ENCODE data around the gene C19orf85.
"Not testable (repeated sequence)": the region's sequence is repeated elsewhere in the genome, so short reads cannot be mapped to it uniquely, and the experiment has no call there.

Gene C19orf85

DNA sequence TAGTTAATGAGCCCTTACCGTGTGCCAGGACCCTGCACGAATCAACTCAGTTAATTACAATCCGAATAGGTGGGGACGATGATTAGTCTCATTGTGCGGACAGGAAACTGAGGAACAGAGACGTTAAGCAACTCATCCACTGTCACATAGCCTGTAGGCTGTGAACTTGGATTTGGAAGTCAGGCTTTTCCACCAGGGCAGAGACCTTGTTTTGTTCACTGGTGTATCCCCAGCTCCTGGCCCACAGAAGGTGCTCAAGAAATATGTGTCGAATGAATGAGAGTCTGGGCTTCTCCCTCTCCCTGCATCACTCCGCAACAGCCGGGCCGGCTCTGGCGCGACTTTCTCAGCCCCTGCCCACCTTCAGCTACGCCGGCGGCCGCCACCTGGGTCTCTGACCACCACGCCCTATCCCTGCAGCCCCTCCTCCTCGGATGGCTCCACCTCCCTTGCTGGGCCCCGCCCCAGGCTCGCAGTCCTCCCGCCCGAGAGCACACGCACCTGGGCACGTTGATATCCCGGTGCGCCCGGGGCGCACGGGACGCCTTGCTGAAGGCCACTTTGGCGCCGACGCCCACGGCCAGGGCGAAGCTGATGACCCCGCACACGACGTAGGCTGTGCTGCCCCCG lies 22.7 kb downstream of the C19orf85 start:
- no peak for DNase-seq (ENCODE audit: low read depth, low spot score)

GRCh38 chr19:55441319-55441691 lies 23.2 kb downstream of the C19orf85 start:
- no peak for DNase-seq (ENCODE audit: low read depth, low spot score)

GRCh38 chr19:55440411-55441105 lies 24.0 kb downstream of the C19orf85 start:
- DNase-seq (ENCODE audit: low read depth, low spot score), result no peak

DNA sequence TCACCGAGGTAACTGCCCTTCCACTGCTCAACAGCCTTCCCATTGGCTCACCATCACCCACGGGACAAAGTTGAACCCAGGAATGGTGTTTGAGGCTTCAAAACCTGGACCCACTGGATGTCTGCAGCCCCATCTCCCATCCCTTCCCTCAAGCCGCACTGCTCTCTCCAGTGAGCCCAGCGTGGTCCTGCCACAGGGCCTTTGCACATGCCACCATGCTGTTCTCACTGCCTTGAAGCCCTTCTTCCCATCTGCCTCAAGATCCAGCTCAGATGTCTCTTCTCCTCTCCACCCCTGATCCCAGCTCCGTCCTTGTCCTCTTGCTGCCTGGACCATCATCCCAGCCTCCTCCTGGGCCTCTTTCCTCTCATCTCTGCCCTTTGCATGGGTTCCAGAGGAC lies 25.5 kb downstream of the C19orf85 start:
- no peak for DNase-seq (ENCODE audit: low read depth, low spot score)

DNA sequence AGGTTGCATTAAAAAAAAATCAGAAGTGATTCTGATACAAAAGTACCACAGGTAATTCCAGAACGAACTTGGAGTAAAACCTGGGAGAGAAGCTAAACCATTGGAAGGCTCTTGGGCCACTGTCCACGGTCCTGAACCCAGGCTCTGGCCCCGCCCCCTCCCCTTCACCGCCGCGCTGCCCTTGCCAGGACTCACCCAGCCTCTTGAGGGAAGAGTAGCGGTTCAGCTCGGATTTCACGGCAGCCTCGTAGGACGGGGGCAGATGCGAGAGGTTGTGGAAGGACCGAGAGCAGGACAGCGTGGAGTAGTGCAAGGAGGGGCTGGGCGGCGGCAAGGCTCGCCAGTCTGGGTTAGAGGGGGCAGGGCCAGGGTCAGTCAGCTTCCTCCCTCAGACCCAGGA lies 27.1 kb downstream of the C19orf85 start:
- peak; percentile 87 for DNase-seq (ENCODE audit: low read depth, low spot score)

DNA sequence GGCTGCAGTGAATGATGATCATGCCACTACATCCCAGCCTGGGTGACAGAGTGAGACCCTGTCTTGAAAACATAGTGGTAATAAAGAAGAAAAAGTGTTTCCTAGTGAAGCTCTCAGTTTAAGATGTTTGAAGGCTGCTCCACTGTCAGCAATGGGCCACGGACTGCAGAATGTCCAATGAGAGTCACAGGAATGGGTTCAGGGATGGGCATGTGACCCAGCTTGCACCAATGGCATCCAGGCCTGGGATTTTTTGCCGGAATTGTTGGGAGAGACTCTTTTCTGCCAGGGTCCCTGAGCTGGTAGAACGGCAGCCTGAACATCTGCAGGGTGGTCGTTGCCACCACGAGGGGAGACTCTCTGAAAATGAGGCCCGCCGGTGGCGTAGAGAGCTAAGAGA lies 27.7 kb downstream of the C19orf85 start:
- no peak for DNase-seq (ENCODE audit: low read depth, low spot score)

DNA sequence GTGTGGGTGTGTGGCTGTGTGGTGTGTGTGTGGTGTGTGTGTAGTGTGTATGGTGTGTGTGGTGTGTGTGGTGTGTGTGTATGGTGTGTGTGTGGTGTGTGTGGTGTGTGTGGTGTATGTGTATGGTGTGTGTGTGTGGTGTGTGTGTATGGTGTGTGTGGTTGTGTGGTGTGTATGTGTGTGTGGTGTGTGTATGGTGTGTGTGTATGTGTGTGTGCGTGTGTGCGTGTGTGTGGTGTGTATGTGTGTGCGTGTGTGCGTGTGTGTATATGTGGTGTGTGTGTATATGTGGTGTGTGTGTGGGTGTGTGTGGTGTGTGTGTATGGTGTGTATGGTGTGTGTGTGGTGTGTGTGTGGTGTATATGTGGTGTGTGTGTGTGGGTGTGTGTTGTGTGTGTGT lies 29.5 kb downstream of the C19orf85 start:
- DNase-seq (ENCODE audit: low read depth, low spot score), result no peak

DNA sequence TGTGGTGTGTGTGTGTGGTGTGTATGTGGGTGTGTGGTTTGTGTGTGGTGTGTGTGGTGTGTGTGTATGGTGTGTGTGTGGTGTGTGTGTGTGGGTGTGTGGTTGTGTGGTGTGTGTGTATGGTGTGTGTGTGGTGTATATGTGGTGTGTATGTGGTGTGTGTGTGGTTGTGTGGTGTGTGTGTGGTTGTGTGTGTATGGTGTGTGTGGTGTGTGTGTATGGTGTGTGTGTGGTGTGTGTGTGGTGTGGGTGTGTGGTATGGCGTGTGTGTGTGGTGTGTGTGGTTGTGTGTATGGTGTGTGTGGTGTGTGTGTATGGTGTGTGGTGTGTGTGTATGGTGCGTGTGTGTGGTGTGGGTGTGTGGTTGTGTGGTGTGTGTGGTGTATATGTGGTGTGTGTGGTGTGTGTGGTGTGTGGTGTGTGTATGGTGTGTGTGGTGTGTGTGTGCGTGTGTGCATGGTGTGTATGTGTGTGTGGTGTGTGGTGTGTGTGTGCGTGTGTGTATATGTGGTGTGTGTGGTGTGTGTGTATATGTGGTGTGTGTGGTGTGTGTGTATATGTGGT lies 30.1 kb downstream of the C19orf85 start:
- no peak for DNase-seq (ENCODE audit: low read depth, low spot score)

GRCh38 chr19:55433292-55433691 lies 31.3 kb downstream of the C19orf85 start:
- no peak for DNase-seq (ENCODE audit: low read depth, low spot score)

- no peak for DNase-seq (ENCODE audit: low read depth, low spot score)
Observed at GRCh38 chr19:55432241-55432959, 32.2 kb downstream of the C19orf85 start.

- no peak for DNase-seq (ENCODE audit: low read depth, low spot score)
Observed at GRCh38 chr19:55431183-55431582, 33.4 kb downstream of the C19orf85 start.

DNA sequence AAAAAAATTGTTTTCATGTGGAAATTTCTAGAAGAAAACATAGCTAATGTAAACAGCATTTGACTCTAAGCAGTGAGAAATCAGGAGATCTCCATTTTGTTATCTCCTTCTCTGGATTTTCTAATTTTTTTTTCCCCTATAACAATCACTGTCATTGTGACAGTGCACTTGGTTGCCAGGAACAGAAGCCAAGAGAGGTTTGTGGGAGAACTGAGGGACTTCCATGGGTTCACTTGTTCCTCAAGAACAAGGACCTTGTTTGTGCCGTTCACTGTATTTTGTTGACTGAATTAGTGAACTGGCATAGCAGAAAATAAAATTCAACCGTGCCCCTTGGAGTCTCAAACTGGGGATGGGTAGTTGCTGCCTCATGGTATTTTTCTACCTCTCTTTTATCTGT lies 38.5 kb downstream of the C19orf85 start:
- no peak for DNase-seq (ENCODE audit: low read depth, low spot score)

DNA sequence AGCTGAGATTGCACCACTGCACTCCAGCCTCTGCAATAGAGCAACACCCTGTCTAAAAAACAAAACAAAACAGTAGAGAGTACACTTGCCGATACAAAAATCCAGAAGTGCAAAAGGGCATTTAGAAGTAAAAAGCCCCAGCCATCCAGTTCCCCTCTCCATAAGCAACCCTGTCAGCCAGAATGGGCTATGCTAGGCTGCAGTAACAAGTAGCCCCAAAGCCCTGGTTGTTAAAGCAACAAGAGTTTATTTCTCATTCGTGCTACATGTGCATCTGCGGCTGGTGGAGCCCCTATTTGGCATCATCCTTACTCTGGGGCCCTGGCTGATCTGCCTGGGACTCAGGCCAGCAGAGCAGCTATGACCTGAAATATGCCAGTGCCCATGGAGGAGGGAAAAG lies 40.0 kb downstream of the C19orf85 start:
- DNase-seq (ENCODE audit: low read depth, low spot score), result no peak

DNA sequence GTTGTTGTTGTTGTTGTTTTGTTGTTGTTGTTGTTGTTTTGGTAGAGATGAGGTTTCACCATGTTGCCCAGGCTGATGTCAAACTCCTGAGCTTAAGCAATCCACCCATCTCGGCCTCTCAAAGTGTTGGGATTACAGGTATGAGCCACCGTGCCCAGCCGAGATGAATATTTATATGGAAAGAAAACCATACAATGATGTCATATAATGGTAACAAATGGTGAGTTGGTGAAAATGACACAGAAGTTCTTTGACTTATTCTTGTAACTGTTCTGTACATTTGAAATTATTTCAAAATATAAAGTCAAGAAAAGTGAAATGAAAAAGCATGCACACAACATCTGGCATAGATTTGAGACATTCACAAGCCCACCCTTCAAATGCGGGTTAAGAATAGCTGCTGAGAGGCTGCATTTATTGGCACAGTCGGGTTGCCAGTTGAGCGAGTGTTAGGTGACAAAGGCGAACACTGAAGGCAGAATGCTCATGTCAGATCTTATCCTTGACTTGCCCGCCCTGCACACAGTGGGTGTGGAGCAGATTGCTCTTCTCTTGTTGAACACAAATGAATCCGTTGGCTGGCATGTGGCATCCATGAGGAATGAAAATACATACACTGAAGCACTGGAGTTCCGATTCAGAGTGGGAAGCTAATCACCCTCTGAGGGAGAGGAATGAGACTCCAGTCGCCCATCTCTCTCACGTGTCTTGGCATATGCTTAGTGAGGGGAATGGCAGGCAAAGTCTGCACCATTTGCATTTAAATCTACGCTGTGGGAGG lies 41.1 kb downstream of the C19orf85 start:
- no peak for DNase-seq (ENCODE audit: low read depth, low spot score)

- not testable (repeated sequence) for DNase-seq (ENCODE audit: low read depth, low spot score)
Observed at GRCh38 chr19:55421281-55421680, 43.3 kb downstream of the C19orf85 start.

GRCh38 chr19:55419624-55420236 lies 44.8 kb downstream of the C19orf85 start:
- no peak for DNase-seq (ENCODE audit: low read depth, low spot score)

- no peak for DNase-seq (ENCODE audit: low read depth, low spot score)
Observed at GRCh38 chr19:55419103-55419502, 45.4 kb downstream of the C19orf85 start.

GRCh38 chr19:55418185-55418584 lies 46.4 kb downstream of the C19orf85 start:
- peak; percentile 91 for DNase-seq (ENCODE audit: low read depth, low spot score)
